Retinal pigment epithelial cell (primary cell): ENCODE measurements around the gene DNAJC4.

Experiments
- DNase-seq: peaks from one replicate; pipeline ENCODE4 v3.0.0-alpha.2; 2010; ENCODE audit warnings: low read depth
- H3K4me3 ChIP-seq: 2 replicates; pipeline ENCODE4 v1.5.1; 2011; ENCODE audit warnings: mild to moderate bottlenecking, low read length, control low read depth, moderate library complexity
- CTCF ChIP-seq: conservative IDR thresholded peaks from 2 replicates; pipeline ENCODE4 v1.5.1; 2011; ENCODE audit warnings: low read depth, low read length, control low read depth, inconsistent platforms

Gene DNAJC4

GRCh38 chr11:64220271-64220670, 10.1 kb upstream of the DNAJC4 start:
- DNase-seq, result no peak
- TF ChIP-seq CTCF, result no peak
- H3K4me3 ChIP-seq, result no peak overlapping the region

GRCh38 chr11:64220798-64221197, 9.6 kb upstream of the DNAJC4 start:
- DNase-seq, result no peak
- TF ChIP-seq CTCF, result no peak

DNA sequence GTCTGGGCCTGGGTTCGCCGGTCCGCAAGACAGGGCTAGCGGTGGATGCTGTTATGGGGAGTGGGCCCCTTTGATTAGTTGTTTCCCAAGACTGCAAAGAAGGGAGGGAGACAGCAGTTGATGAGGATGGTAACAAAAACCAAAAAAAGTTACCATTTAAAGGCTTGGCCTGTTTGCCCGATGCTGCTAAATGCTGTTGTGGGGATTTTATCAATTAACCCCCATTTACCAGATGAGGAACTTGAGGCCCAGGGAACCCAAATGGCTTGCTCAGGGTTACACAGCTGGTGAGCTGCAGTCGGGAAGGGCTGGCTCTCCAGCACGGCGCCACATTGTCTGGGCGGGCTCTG, 7.7 kb upstream of the DNAJC4 start:
- TF ChIP-seq CTCF, result no peak
- no peak for DNase-seq

More at GRCh38 chr11:64220798-64221197, 9.6 kb upstream of the DNAJC4 start:
- H3K4me3 ChIP-seq, result no peak overlapping the region

DNA sequence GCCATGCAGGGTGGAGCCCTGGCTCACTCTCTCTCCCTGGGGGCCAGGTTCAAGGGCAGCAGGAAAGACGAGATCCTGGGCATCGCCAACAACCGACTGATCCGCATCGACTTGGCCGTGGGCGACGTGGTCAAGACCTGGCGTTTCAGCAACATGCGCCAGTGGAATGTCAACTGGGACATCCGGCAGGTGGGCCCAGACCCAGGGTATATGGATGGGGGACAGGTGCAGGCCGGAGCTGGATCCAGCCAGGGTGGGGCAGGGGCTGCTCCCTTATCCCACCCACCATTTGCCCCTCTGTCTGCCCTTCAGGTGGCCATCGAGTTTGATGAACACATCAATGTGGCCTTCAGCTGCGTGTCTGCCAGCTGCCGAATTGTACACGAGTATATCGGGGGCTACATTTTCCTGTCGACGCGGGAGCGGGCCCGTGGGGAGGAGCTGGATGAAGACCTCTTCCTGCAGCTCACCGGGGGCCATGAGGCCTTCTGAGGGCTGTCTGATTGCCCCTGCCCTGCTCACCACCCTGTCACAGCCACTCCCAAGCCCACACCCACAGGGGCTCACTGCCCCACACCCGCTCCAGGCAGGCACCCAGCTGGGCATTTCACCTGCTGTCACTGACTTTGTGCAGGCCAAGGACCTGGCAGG, 7.2 kb upstream of the DNAJC4 start:
- H3K4me3 ChIP-seq, result no peak overlapping the region
- no peak for DNase-seq
- TF ChIP-seq CTCF, result no peak

More for the DNA sequence above, 7.7 kb upstream of the DNAJC4 start:
- no peak overlapping the region for H3K4me3 ChIP-seq

DNA sequence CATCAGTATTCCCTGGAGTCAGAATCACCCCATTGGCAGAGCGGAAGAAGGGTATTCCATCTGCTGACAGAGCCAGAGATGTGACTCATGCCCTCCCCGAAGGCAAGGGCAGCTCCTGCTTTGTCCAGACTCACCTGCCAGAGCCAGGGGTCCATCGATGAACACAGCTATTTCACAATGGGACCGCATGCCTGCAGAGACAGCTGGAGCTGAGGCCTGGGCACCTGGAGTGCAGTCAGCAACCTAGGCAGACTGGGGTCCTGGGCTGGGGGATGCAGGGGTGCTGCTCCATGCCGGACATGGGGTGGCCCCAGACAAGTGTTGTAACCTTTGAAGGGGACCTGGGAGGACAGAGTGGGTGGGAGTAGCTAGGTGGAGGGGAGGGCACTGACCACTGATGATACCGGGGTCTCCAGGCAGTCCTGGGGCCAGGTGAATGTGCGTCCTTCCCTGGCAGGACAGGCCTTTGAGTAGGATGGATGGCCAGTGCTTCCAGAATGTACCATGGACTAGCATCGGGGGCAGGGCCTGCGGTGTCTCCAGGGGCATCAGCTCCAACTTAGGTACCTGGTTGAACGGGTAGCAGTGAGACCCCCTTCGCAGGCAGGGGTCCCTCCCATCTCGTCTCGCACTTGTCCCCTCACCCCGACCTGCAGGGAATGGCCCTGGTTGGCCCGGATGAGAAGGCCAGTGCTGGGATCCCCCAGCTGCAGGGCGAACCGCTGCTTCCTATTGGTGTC, 6.0 kb upstream of the DNAJC4 start:
- no peak overlapping the region for H3K4me3 ChIP-seq
- DNase-seq, result no peak
- TF ChIP-seq CTCF, result no peak

- DNase-seq, result no peak
- peak overlapping the region; percentile 86 for H3K4me3 ChIP-seq
- TF ChIP-seq CTCF, result no peak
These were observed 5.3 kb upstream of the DNAJC4 start for GRCh38 chr11:64224891-64225607.
